Ammon's horn (tissue), 1 donor: ENCODE results near the gene GID4.

Experiments used
- DNase-seq: peaks from one replicate; pipeline ENCODE4 v3.0.0-alpha.2; 2016; ENCODE audit warnings: low spot score

GID4 gene

GRCh38 chr17:18043491-18043890, 4.3 kb downstream of the GID4 start:
- peak; percentile 41 for DNase-seq

GRCh38 chr17:18044609-18045008, 5.4 kb downstream of the GID4 start:
- DNase-seq: no peak

- DNase-seq: no peak
These were observed 6.6 kb downstream of the GID4 start for GRCh38 chr17:18045691-18046350.

GRCh38 chr17:18055597-18055996, 16.4 kb downstream of the GID4 start:
- no peak for DNase-seq

- no peak for DNase-seq
These were observed 17.0 kb downstream of the GID4 start for GRCh38 chr17:18056214-18056613.

GRCh38 chr17:18059283-18059682, 20.1 kb downstream of the GID4 start:
- no peak for DNase-seq

GRCh38 chr17:18064053-18064452, 24.8 kb downstream of the GID4 start:
- DNase-seq: no peak

- no peak for DNase-seq
These were observed 26.3 kb downstream of the GID4 start for GRCh38 chr17:18065546-18065945.

- no peak for DNase-seq
These were observed 27.7 kb downstream of the GID4 start for GRCh38 chr17:18066866-18067265.

- DNase-seq: no peak
These were observed 29.9 kb downstream of the GID4 start for GRCh38 chr17:18069101-18069500.

- no peak for DNase-seq
These were observed 31.7 kb downstream of the GID4 start for GRCh38 chr17:18070861-18071340.

GRCh38 chr17:18071751-18072150, 32.5 kb downstream of the GID4 start:
- no peak for DNase-seq

- no peak for DNase-seq
These were observed 35.5 kb downstream of the GID4 start for GRCh38 chr17:18074566-18075272.

- DNase-seq: no peak
These were observed 37.7 kb downstream of the GID4 start for GRCh38 chr17:18076936-18077335.

- no peak for DNase-seq
These were observed 40.3 kb downstream of the GID4 start for GRCh38 chr17:18079543-18079942.

GRCh38 chr17:18084256-18084655, 45.0 kb downstream of the GID4 start:
- no peak for DNase-seq

- peak; percentile 89 for DNase-seq
These were observed 48.6 kb downstream of the GID4 start, which contains the start of gene DRG2 for GRCh38 chr17:18087610-18088491. Gene DRG2, plus strand, starts transcription at chr17:18087948. Its CDS starts 76 bp downstream, at chr17:18088024.

- DNase-seq: no peak
These were observed 50.4 kb downstream of the GID4 start for GRCh38 chr17:18089613-18090012.

GRCh38 chr17:18093616-18094408, 54.6 kb downstream of the GID4 start:
- peak; percentile 37 for DNase-seq

- DNase-seq: no peak
These were observed 55.2 kb downstream of the GID4 start for GRCh38 chr17:18094409-18094807.

- no peak for DNase-seq
These were observed 60.3 kb downstream of the GID4 start for GRCh38 chr17:18099516-18099915.

- DNase-seq: no peak
These were observed 61.4 kb downstream of the GID4 start for GRCh38 chr17:18100616-18101015.
